ENCODE measurements around the gene CLSTN2. TPM values are rescaled to one million over a fixed set of nuclear protein-coding genes. Genes with fewer than 3 reads are reported as not detected.

The CLSTN2 gene
- total and polyA plus RNA-seq, 2 of the 13 experiments (the other 11 are each of a cell fraction or from before 2014, with no cell fraction given), result not detected

DNA sequence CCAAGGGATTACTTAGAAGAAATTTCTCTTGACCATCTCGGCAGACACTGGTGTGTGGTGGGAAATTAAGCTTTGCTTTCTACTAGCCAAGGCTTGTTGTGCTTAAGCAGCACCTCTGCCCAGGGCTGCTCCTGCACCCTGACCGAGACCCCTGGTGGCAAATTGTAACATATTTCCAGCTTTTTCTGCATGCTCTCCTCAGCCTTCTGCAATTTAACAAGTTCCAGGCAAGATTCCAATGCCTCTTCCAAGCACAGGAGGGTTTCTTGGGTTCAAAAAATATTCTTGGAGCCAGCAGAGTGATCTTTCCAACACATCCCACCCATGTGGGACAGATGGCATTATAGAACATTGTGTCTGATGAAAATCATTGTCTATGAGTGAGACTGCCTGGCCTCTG lies 210.5 kb downstream of the CLSTN2 start (continued):
- TF ChIP-seq YEATS4 (CRISPR knock-in tag; IDR thresholded peaks at IDR 0.05; ENCODE audit: borderline replicate concordance) (no peak), PPARG (CRISPR knock-in tag; conservative IDR thresholded peaks at IDR 0.05) (no peak), MIER2 (CRISPR knock-in tag; IDR thresholded peaks at IDR 0.05) (no peak), ZFX (CRISPR knock-in tag; IDR thresholded peaks at IDR 0.05; ENCODE audit: low read depth) (no peak), MIER3 (CRISPR knock-in tag; IDR thresholded peaks at IDR 0.05; ENCODE audit: borderline replicate concordance) (no peak), ZNF766 (CRISPR knock-in tag; IDR thresholded peaks at IDR 0.05; ENCODE audit: borderline replicate concordance) (no peak)

DNA sequence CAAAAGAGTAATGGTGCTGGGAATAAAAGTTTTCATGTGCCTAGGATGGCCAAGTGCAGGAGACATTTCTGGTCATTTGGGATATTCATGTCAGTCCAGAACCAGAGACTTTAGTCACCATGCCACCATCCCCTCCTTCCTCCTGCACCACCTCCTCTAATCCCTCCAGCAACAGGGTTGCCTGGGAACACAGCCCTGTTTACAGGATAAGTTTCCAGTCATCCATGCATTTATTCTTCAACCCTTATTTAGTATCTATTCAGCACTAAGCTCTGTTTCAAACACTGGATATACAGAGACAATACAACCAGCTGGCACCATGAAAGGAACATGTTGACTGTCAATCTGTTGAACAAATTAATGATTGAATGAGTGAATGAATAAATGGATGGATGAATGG lies 211.7 kb downstream of the CLSTN2 start:
- Histone ChIP-seq H4K20me1 (ENCODE audit: insufficient read depth, low read length) (no peaks in the 10 kb centered on the region), H3K36me3 (replicated peaks in 1 of 2; ENCODE audit: control insufficient read depth in 1 of 2, insufficient read depth in 2 of 2, low read length in 2 of 2) (no peaks in the 10 kb centered on the region), H3K4me3 (replicated peaks in 1 of 3; ENCODE audit: insufficient read depth in 1 of 3, low read depth in 2 of 3, low read length in 3 of 3) (no peak overlapping the region), H2AFZ (ENCODE audit: low read length) (no peak overlapping the region), H3K27me3 (ENCODE audit: control insufficient read depth in 1 of 2, insufficient read depth in 2 of 2, low read length in 2 of 2) (no peaks in the 10 kb centered on the region), H3K79me2 (ENCODE audit: insufficient read depth, low read length) (no peaks in the 10 kb centered on the region), H3K9me3 (ENCODE audit: low read length) (no peaks in the 10 kb centered on the region), H3K4me2 (ENCODE audit: low read depth, low read length) (no peak overlapping the region), H3K4me1 (ENCODE audit: insufficient read depth, low read length) (no peaks in the 10 kb centered on the region), H3K9ac (ENCODE audit: insufficient read depth, low read depth, low read length) (no peak overlapping the region), H3K27ac (ENCODE audit: extremely low read length, insufficient read depth, low read length) (no peak overlapping the region)
- intact Hi-C loops (cut with micrococcal nuclease; ENCODE audit: unreplicated experiment), result no loop called here
- FAIRE-seq (no peak), DNase-seq (ENCODE audit: low spot score) (no peak), ATAC-seq (no peak)
- BruUV-seq (replicated peaks), result no TSS peak
- POLR2A ChIA-PET, result no interaction called here
- in situ Hi-C loops (cut with HindIII; ENCODE audit: extremely low pct_ligation_motif_present, low pct_unique_long_range_greater_than_20kb), result loop anchor here (25.0 kb wide), 1 partner anchor 716 kb away; no protein-coding TSS in a partner anchor
- CTCF ChIA-PET (ENCODE audit: low intra/inter-chr PET ratio, low total read pairs), result no interaction called here
- TF ChIP-seq JUND (CRISPR knock-in tag; IDR thresholded peaks at IDR 0.05), result no peak
- no peak for TF ChIP-seq ARNT2 (CRISPR knock-in tag; IDR thresholded peaks at IDR 0.05; ENCODE audit: low read depth)
- no peak for TF ChIP-seq KAT2B (IDR thresholded peaks at IDR 0.05; ENCODE audit: borderline replicate concordance, low read depth, low read length)
- no peak for TF ChIP-seq ZNF232 (CRISPR knock-in tag; IDR thresholded peaks at IDR 0.05; ENCODE audit: borderline replicate concordance)
